Measurements from ENCODE around the gene USP25.

Gene USP25

GRCh38 chr21:15766952-15767603, 37.3 kb downstream of the USP25 start:
- Histone ChIP-seq H3K36me3 (ENCODE audit: control insufficient read depth, insufficient read depth, low read length) (no peaks in the 10 kb centered on the region), H2BK15ac (replicated peaks; ENCODE audit: low read depth) (no peak overlapping the region), H2BK120ac (ENCODE audit: low read depth, low read length) (no peak overlapping the region), H3K56ac (ENCODE audit: low read length) (no peak overlapping the region), H2AK5ac (ENCODE audit: low read length) (no peak overlapping the region), H2BK5ac (ENCODE audit: low read length) (no peak overlapping the region), H3K79me2 (ENCODE audit: control insufficient read depth, insufficient read depth, low read length) (peaks cover 11% of the 10 kb centered on the region), H3K4me1 (ENCODE audit: control insufficient read depth, low read depth, low read length) (no peaks in the 10 kb centered on the region), H3K18ac (ENCODE audit: low read length) (no peak overlapping the region), H3K4me3 (ENCODE audit: low read length) (no peak overlapping the region), H3K23ac (ENCODE audit: low read length) (no peak overlapping the region), H3K79me1 (ENCODE audit: low read length) (no peaks in the 10 kb centered on the region), H3K4ac (ENCODE audit: low read depth, low read length) (no peak overlapping the region), H3K27ac (ENCODE audit: low read depth, low read length) (no peak overlapping the region), H4K8ac (ENCODE audit: low read depth, low read length) (no peak overlapping the region), H4K5ac (ENCODE audit: low read length) (no peak overlapping the region), H3K27me3 (ENCODE audit: insufficient read depth, low read length, poor library complexity) (no peaks in the 10 kb centered on the region), H3K9ac (ENCODE audit: low read length) (no peak overlapping the region), H3K4me2 (ENCODE audit: low read length) (no peak overlapping the region)
- DNase-seq = no peak
- whole genome bisulfite sequencing (ENCODE audit: extremely low coverage, insufficient coverage, low lambda C conversion rate) = no CpG with 5 or more reads among the region's 1 CpG

- H3K4ac ChIP-seq (ENCODE audit: low read depth, low read length) = no peak overlapping the region
- H3K23ac ChIP-seq (ENCODE audit: low read length) = no peak overlapping the region
- H3K79me1 ChIP-seq (ENCODE audit: low read length) = no peaks in the 10 kb centered on the region
- no CpG with 5 or more reads among the region's 5 CpGs for WGBS (ENCODE audit: extremely low coverage, insufficient coverage, low lambda C conversion rate)
- H2BK15ac ChIP-seq (replicated peaks; ENCODE audit: low read depth) = no peak overlapping the region
- H2BK5ac ChIP-seq (ENCODE audit: low read length) = no peak overlapping the region
- H3K4me2 ChIP-seq (ENCODE audit: low read length) = no peak overlapping the region
- H3K27ac ChIP-seq (ENCODE audit: low read depth, low read length) = no peak overlapping the region
- no peak overlapping the region for H2BK120ac ChIP-seq (ENCODE audit: low read depth, low read length)
- H3K9ac ChIP-seq (ENCODE audit: low read length) = no peak overlapping the region
- H3K4me3 ChIP-seq (ENCODE audit: low read length) = no peak overlapping the region
- no peak overlapping the region for H2AK5ac ChIP-seq (ENCODE audit: low read length)
- DNase-seq = no peak
- no peaks in the 10 kb centered on the region for H3K27me3 ChIP-seq (ENCODE audit: insufficient read depth, low read length, poor library complexity)
- peaks cover 2% of the 10 kb centered on the region for H3K4me1 ChIP-seq (ENCODE audit: control insufficient read depth, low read depth, low read length)
- H3K18ac ChIP-seq (ENCODE audit: low read length) = no peak overlapping the region
- H3K36me3 ChIP-seq (ENCODE audit: control insufficient read depth, insufficient read depth, low read length) = no peaks in the 10 kb centered on the region
- peaks cover 8% of the 10 kb centered on the region for H3K79me2 ChIP-seq (ENCODE audit: control insufficient read depth, insufficient read depth, low read length)
- H4K8ac ChIP-seq (ENCODE audit: low read depth, low read length) = no peak overlapping the region
- H4K5ac ChIP-seq (ENCODE audit: low read length) = no peak overlapping the region
- H3K56ac ChIP-seq (ENCODE audit: low read length) = no peak overlapping the region
These were observed 38.3 kb downstream of the USP25 start for GRCh38 chr21:15768045-15768601.

- H3K27ac ChIP-seq (ENCODE audit: low read depth, low read length) = no peak overlapping the region
- H2BK15ac ChIP-seq (replicated peaks; ENCODE audit: low read depth) = no peak overlapping the region
- H2BK120ac ChIP-seq (ENCODE audit: low read depth, low read length) = no peak overlapping the region
- no peak overlapping the region for H3K56ac ChIP-seq (ENCODE audit: low read length)
- peaks cover 7% of the 10 kb centered on the region for H3K79me2 ChIP-seq (ENCODE audit: control insufficient read depth, insufficient read depth, low read length)
- no peak overlapping the region for H3K23ac ChIP-seq (ENCODE audit: low read length)
- H4K8ac ChIP-seq (ENCODE audit: low read depth, low read length) = no peak overlapping the region
- no CpG with 5 or more reads among the region's 2 CpGs for WGBS (ENCODE audit: extremely low coverage, insufficient coverage, low lambda C conversion rate)
- no peak overlapping the region for H3K4ac ChIP-seq (ENCODE audit: low read depth, low read length)
- no peak overlapping the region for H2AK5ac ChIP-seq (ENCODE audit: low read length)
- no peak for DNase-seq
- no peak overlapping the region for H3K4me2 ChIP-seq (ENCODE audit: low read length)
- no peaks in the 10 kb centered on the region for H3K36me3 ChIP-seq (ENCODE audit: control insufficient read depth, insufficient read depth, low read length)
- no peak overlapping the region for H3K4me3 ChIP-seq (ENCODE audit: low read length)
- no peak overlapping the region for H2BK5ac ChIP-seq (ENCODE audit: low read length)
- no peaks in the 10 kb centered on the region for H3K79me1 ChIP-seq (ENCODE audit: low read length)
- H4K5ac ChIP-seq (ENCODE audit: low read length) = no peak overlapping the region
- H3K9ac ChIP-seq (ENCODE audit: low read length) = no peak overlapping the region
- H3K18ac ChIP-seq (ENCODE audit: low read length) = no peak overlapping the region
- H3K4me1 ChIP-seq (ENCODE audit: control insufficient read depth, low read depth, low read length) = peaks cover 4% of the 10 kb centered on the region
- no peaks in the 10 kb centered on the region for H3K27me3 ChIP-seq (ENCODE audit: insufficient read depth, low read length, poor library complexity)
These were observed 39.1 kb downstream of the USP25 start for GRCh38 chr21:15768853-15769252.

- no peak overlapping the region for H3K4me3 ChIP-seq (ENCODE audit: low read length)
- H3K4ac ChIP-seq (ENCODE audit: low read depth, low read length) = no peak overlapping the region
- H3K79me2 ChIP-seq (ENCODE audit: control insufficient read depth, insufficient read depth, low read length) = peaks cover 7% of the 10 kb centered on the region
- no peak overlapping the region for H3K27ac ChIP-seq (ENCODE audit: low read depth, low read length)
- no peak overlapping the region for H4K8ac ChIP-seq (ENCODE audit: low read depth, low read length)
- no peaks in the 10 kb centered on the region for H3K27me3 ChIP-seq (ENCODE audit: insufficient read depth, low read length, poor library complexity)
- no CpG with 5 or more reads among the region's 6 CpGs for WGBS (ENCODE audit: extremely low coverage, insufficient coverage, low lambda C conversion rate)
- no peak overlapping the region for H2BK15ac ChIP-seq (replicated peaks; ENCODE audit: low read depth)
- no peak overlapping the region for H3K18ac ChIP-seq (ENCODE audit: low read length)
- H3K36me3 ChIP-seq (ENCODE audit: control insufficient read depth, insufficient read depth, low read length) = no peaks in the 10 kb centered on the region
- no peak overlapping the region for H3K56ac ChIP-seq (ENCODE audit: low read length)
- no peak overlapping the region for H4K5ac ChIP-seq (ENCODE audit: low read length)
- H3K9ac ChIP-seq (ENCODE audit: low read length) = no peak overlapping the region
- peaks cover 4% of the 10 kb centered on the region for H3K4me1 ChIP-seq (ENCODE audit: control insufficient read depth, low read depth, low read length)
- no peak for DNase-seq
- H3K23ac ChIP-seq (ENCODE audit: low read length) = no peak overlapping the region
- no peaks in the 10 kb centered on the region for H3K79me1 ChIP-seq (ENCODE audit: low read length)
- no peak overlapping the region for H2BK120ac ChIP-seq (ENCODE audit: low read depth, low read length)
- H2BK5ac ChIP-seq (ENCODE audit: low read length) = no peak overlapping the region
- H3K4me2 ChIP-seq (ENCODE audit: low read length) = no peak overlapping the region
- no peak overlapping the region for H2AK5ac ChIP-seq (ENCODE audit: low read length)
These were observed 41.5 kb downstream of the USP25 start for GRCh38 chr21:15771311-15771710.

- Histone ChIP-seq H3K56ac (ENCODE audit: low read length) (no peak overlapping the region), H3K27ac (ENCODE audit: low read depth, low read length) (no peak overlapping the region), H3K27me3 (ENCODE audit: insufficient read depth, low read length, poor library complexity) (no peaks in the 10 kb centered on the region), H2BK15ac (replicated peaks; ENCODE audit: low read depth) (no peak overlapping the region), H3K18ac (ENCODE audit: low read length) (no peak overlapping the region), H3K36me3 (ENCODE audit: control insufficient read depth, insufficient read depth, low read length) (no peaks in the 10 kb centered on the region), H3K79me1 (ENCODE audit: low read length) (no peaks in the 10 kb centered on the region), H3K79me2 (ENCODE audit: control insufficient read depth, insufficient read depth, low read length) (peaks cover 7% of the 10 kb centered on the region), H3K4me3 (ENCODE audit: low read length) (no peak overlapping the region), H2AK5ac (ENCODE audit: low read length) (no peak overlapping the region), H3K23ac (ENCODE audit: low read length) (no peak overlapping the region), H2BK5ac (ENCODE audit: low read length) (no peak overlapping the region), H4K5ac (ENCODE audit: low read length) (no peak overlapping the region), H3K9ac (ENCODE audit: low read length) (no peak overlapping the region), H4K8ac (ENCODE audit: low read depth, low read length) (no peak overlapping the region), H3K4ac (ENCODE audit: low read depth, low read length) (no peak overlapping the region), H3K4me2 (ENCODE audit: low read length) (no peak overlapping the region), H3K4me1 (ENCODE audit: control insufficient read depth, low read depth, low read length) (peaks cover 4% of the 10 kb centered on the region), H2BK120ac (ENCODE audit: low read depth, low read length) (no peak overlapping the region)
- WGBS (ENCODE audit: extremely low coverage, insufficient coverage, low lambda C conversion rate) = no CpG with 5 or more reads among the region's 3 CpGs
- DNase-seq = no peak
These were observed 42.9 kb downstream of the USP25 start for GRCh38 chr21:15772654-15773053.

GRCh38 chr21:15774590-15774989, 44.8 kb downstream of the USP25 start:
- WGBS (ENCODE audit: extremely low coverage, insufficient coverage, low lambda C conversion rate) = no CpG with 5 or more reads among the region's 3 CpGs
- Histone ChIP-seq H4K8ac (ENCODE audit: low read depth, low read length) (no peak overlapping the region), H2BK120ac (ENCODE audit: low read depth, low read length) (no peak overlapping the region), H2BK5ac (ENCODE audit: low read length) (no peak overlapping the region), H3K27me3 (ENCODE audit: insufficient read depth, low read length, poor library complexity) (no peaks in the 10 kb centered on the region), H3K36me3 (ENCODE audit: control insufficient read depth, insufficient read depth, low read length) (no peaks in the 10 kb centered on the region), H3K4me2 (ENCODE audit: low read length) (no peak overlapping the region), H3K56ac (ENCODE audit: low read length) (no peak overlapping the region), H2BK15ac (replicated peaks; ENCODE audit: low read depth) (no peak overlapping the region), H3K4me3 (ENCODE audit: low read length) (no peak overlapping the region), H2AK5ac (ENCODE audit: low read length) (no peak overlapping the region), H3K79me2 (ENCODE audit: control insufficient read depth, insufficient read depth, low read length) (peaks cover 7% of the 10 kb centered on the region), H3K9ac (ENCODE audit: low read length) (no peak overlapping the region), H4K5ac (ENCODE audit: low read length) (no peak overlapping the region), H3K23ac (ENCODE audit: low read length) (no peak overlapping the region), H3K4ac (ENCODE audit: low read depth, low read length) (no peak overlapping the region), H3K18ac (ENCODE audit: low read length) (no peak overlapping the region), H3K27ac (ENCODE audit: low read depth, low read length) (no peak overlapping the region), H3K79me1 (ENCODE audit: low read length) (no peaks in the 10 kb centered on the region), H3K4me1 (ENCODE audit: control insufficient read depth, low read depth, low read length) (peaks cover 4% of the 10 kb centered on the region)
- DNase-seq = no peak

Measured in mesendoderm (in vitro differentiated cells).